SU-DHL-6 (cell line): ENCODE data around the gene DAGLB.

ENCODE experiments used
- EZH2phosphoT487 ChIP-seq: fragments of 200-600 bp; sonication (generic), shearing (Covaris generic); conservative IDR thresholded peaks from 2 replicates; pipeline ENCODE4 v1.6.1; 2018; ENCODE audit warnings: mild to moderate bottlenecking, antibody characterized with exemption, low read length, moderate library complexity, mixed read lengths
- TF ChIP-seq, protein P1 (sequence below): fragments of 200-600 bp; sonication (generic); IDR thresholded peaks from one replicate; pipeline ENCODE4 v1.5.1; 2017; ENCODE audit warnings: antibody characterized with exemption, mild to moderate bottlenecking, low read length, moderate library complexity; ENCODE audit not compliant: insufficient read depth, poor library complexity, severe bottlenecking

DNA sequence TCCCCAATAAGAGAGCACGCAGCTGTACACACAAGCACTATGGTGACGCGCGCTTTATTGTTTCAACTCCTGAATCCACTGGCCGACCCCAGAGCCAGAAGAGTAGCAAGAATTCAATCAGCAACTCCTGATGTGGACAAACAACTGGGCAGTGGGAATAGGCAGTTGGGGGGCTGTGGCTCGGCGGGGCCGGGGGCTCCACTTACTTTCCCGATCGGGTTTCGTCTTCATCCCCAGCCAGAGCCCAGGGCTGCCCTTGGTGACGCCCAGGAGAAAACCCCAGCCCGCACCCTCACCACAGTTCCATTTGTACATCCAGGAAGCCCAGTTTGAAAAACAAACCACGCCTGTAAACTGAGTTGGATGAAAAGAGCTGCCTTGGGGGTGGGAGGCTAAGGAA lies 38.7 kb downstream of the DAGLB start:
- TF ChIP-seq, protein P1, sequence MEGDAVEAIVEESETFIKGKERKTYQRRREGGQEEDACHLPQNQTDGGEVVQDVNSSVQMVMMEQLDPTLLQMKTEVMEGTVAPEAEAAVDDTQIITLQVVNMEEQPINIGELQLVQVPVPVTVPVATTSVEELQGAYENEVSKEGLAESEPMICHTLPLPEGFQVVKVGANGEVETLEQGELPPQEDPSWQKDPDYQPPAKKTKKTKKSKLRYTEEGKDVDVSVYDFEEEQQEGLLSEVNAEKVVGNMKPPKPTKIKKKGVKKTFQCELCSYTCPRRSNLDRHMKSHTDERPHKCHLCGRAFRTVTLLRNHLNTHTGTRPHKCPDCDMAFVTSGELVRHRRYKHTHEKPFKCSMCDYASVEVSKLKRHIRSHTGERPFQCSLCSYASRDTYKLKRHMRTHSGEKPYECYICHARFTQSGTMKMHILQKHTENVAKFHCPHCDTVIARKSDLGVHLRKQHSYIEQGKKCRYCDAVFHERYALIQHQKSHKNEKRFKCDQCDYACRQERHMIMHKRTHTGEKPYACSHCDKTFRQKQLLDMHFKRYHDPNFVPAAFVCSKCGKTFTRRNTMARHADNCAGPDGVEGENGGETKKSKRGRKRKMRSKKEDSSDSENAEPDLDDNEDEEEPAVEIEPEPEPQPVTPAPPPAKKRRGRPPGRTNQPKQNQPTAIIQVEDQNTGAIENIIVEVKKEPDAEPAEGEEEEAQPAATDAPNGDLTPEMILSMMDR = no peak
- no peak for TF ChIP-seq EZH2phosphoT487
